HG02623 (cell line): ENCODE results near the gene MACROD1.

ENCODE experiments used
- ATAC-seq: cut with Tn5 transposase; IDR thresholded peaks from one replicate; pipeline ENCODE4 v1.9.1; 2021; ENCODE audit warnings: moderate library complexity; ENCODE audit not compliant: unreplicated experiment

MACROD1 gene

DNA sequence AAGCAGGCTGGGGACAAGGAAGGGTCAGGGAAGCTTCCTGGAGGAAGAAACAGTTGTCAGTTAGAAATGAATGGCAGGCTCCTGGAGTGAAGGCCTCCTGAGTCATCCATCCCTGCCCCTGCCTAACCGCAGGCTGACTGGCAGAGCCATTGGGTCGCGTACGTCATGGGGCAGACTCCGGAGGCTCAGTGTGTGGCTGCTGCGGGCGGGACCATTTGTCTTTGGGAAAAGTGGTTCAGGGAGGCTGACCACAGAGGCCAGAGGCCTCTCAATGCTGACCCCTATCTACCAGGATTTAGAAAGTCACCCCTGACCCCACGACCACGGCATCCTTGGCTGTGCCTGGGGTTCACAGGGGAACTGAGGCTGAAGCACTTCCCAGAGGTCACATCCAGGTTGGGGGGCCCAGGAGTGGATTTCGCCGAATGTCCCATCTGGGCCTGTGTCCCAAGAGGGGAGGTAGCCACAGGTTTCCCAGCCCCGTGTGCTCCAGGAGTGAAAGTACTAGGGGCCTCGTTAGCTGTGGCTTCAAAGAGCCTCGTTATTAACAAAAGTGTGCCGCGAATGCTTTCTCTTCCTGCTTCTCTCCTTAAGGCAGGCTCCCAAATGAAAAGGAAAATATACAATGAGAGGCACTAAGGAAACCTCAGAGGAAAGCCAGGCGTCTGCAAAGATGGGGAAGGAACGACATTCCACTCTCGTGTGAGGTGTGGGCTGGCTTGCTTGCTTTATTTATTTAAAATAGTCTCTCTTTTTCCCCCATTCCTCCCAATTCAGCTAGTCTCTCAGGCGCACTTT lies 71.3 kb downstream of the MACROD1 start:
- no peak for ATAC-seq

- ATAC-seq: no peak
Measured at GRCh38 chr11:64093233-64094039, 72.5 kb downstream of the MACROD1 start.

- no peak for ATAC-seq
Measured at GRCh38 chr11:64092761-64093136, 73.2 kb downstream of the MACROD1 start.

DNA sequence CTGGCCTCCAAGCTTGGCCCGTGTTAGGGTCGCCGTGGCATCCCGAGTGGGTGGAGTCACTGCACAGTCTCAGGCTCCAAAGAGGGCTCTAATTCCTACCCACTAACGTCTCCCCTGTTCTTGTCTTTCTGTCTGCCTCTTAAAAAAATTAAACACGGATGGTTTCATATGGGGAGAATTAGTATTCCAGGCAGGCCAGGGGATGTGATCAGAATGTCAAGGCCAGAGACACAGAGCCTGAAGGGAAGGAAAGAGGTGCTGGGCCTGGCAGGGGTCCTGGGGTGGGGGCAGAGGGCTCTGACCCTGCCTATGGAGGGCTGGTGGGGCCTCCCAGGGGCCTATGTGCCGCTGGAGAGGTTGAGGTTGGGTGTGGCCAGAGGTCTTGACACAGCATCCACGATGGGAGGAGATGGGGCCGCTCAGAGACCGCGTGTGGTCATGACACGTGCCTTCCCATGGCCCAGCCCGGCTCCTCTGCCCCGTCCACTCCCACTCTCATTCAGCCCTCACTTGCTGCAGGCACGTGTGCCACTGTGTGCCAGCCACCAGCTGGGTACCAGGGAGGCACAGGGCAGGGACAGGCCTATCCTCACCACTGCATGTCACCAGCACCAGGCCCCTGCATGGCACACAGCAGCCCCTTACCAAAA lies 73.7 kb downstream of the MACROD1 start:
- no peak for ATAC-seq

- no peak for ATAC-seq
Measured at GRCh38 chr11:64090806-64091516, 75.0 kb downstream of the MACROD1 start.

DNA sequence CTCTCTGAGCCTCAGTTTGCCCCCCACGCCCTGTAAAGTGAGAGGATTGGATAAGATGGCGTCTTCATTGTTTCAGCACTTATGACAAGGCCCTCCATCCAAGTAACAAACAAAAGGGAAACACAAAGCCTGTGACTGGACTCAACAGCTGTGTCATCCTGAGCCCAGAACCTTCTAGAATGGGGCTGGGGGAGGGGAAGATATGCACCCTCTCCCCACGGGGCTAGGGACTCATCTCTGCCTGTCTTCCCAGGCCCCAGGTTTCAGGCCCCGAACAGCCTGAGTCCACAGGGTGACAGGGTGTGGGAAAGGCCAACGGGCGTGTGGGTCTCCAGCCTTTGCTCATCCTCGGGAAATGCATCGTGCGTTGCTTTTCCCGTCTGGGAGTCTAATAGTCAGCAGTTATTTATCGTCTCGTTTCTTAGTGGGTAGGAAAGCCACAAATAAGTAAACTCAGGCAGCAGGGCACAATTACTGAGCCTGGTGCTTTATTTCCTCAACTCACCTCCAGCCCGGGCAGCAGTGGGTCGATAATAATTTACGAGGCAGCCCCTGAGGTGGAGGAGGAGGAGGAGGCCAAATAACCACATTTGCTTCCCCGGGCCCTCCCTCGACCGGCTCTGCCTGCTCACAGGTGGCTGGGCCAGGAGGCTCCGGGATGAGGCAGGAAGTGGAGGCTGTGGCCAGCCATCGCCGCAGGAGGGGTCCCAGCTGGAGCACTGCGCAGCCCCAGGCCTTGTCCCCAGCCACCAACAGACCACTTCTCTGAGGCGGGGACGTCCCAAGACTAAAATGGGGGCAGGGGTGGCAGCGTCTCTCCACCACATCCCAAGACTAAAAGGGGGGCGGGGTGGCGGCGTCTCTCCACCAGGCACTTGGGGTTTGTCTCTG lies 75.8 kb downstream of the MACROD1 start:
- ATAC-seq: no peak

DNA sequence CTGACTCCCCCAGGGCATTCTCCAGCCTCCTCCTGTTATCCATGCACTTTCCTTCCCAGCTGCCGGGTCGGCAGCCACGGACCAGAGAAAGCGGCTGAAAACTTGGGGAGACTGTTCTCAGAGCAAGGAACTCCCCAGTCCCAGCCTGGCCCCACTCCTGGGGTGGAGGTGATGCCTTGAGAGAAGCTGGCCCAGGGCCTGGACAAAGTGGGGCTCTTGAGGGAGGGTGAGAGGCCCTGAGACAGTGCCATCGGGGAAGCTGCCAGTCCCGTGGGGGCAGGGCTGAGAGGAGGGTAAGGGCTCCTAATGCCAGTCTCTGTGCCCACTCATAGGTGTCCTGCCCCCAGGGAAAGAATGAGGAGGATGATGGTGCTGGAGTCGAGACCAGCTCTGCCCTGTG lies 76.4 kb downstream of the MACROD1 start:
- no peak for ATAC-seq

DNA sequence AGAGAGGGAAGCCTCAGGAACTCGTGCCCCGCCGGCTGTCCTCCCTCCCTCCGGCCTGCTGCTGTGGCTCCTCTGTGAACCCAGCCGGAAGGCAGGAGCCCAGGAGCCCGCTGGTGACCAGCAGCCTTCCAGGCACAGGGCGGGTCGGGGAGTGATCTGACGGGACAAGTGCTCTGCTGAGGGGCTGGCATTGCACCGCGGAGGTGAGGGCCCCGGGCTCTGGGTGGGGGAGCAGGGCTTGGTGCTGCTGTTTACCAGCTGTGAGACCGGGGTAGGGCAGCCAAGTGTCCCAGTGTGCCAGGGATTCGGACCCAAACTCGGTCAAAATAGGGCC lies 76.9 kb downstream of the MACROD1 start:
- no peak for ATAC-seq

DNA sequence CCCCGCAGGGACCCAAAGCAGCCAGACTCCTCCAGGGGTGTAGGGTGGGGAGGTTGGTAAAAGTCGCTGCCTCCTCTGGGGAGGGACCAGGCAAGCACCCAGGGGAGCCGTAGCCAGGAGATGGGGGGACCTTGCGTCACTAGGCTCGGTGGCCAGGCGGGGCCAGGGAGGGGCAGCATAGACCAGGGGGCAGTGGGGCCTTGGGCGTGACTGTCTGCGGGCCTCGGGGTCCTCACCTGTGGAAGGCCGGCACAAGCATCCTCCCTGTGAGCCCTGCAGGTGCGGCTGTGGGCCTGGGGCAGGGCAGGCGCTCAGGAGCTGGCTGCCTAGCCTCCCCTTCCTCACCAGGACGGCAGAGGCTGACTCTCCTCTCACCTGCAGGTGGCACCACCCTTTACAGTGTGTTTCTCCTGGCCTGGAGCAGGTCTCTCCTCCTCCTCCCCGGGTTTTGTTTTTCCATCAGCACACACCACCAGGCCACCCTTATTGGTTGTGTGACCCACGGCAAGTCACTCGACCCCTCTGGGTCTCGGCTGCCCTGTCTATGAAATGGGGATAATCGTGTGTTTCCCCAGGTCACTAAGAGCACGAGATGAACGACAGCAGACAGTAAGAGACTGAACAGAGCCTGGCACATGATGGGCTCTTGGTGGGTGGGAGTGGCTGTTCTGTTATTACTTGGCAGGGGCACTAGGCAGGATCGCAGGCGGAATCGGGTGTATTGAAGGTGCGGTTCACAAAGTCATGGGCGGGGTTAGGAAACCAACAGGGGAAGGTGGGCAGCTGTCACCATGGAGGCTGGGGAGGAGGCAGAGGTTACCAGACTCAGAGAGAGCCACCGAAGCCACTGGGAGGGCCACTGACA lies 77.5 kb downstream of the MACROD1 start:
- ATAC-seq: no peak

- ATAC-seq: no peak
Measured at GRCh38 chr11:64086258-64087123, 79.4 kb downstream of the MACROD1 start.

DNA sequence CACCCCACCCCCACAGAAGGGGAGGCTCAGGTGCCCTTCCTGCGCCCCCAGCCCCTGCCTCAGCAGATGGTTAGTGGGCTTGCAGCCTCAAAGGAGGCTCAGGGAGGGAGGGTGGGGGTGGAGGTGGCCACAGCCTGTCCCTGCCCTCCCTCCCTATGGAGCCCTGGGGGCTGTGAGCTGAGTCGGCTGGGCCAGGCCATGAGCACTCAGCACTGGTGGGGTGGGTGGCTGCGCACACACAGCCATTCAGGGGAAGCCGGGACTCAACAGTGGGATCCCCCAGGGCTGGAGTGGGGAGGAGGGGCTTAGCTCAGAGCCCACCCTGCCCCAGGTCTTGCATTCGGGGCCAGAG lies 80.0 kb downstream of the MACROD1 start:
- ATAC-seq: no peak

DNA sequence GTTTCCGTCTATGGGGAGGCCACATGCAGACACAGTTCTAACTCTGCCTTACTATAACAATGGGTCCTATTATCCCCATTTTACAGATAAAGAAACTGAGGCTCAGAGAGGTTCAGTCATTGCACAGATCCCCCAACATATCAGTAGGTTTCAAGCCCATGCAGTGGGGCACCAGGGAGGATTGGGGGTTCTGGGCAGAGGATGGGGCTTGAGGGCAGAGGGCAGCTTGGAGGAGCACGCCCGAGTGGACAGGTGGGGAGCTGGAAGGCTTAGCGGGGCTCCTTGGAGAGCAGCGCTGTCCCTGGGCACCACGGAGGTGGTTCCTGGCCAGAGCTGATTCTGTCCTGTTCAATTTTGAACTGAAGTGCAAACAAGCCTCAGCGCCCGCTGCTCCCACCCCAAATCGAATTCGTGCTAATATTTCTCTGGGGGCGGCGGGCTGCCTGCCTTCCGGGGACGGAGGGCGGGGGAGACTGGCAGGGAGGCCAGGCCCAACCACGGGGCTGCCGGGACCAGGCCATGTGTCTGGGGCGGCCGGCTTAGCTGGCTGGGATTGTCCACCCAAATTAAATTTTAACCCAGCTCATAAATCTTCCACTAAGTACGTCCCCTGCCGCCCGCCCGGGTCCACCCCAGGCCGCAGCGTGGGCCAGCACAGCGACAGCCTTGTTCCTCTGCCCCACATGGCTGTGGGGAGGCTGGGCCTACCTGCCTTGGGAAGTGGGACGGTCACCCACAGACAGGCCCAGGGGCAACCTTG lies 80.8 kb downstream of the MACROD1 start:
- no peak for ATAC-seq

DNA sequence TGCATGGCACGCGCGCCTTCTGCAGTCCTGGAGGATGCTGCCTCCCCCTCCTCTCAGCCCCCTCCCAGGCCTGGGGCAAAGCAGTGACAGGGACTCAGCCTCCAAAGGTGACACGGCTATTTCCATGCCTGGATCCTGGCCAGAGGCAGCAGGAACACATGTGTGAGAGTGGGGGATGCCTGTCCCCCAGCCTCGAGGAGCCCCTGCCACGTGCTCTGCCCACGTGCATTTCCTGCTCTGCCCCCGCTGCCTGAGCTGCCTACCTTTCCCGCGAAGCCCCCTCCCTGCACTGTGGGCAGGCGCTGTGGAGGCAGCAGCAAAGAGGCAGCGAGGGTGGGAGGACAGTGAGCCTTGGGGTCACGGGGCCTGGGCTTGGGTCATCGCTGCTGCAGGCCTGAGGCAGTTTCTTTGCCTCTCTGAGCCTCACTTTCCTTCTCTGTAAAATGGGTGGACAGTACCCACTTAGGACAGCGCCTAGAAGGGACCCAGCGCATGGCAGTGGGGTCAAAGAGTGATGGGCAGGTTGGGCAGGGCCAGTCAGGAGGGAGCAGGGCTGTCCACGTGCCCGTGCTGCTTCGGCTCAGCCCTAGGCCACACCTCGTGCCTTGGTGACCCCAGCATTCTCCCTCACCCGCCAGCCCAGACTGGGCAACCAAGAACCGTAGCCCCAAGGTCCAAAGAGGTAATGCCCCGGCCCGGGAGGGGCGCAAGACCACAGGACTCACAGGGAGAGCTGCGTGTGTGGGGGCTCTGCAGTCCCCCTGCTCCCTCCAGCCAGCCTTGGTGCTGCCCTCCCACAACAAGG lies 81.6 kb downstream of the MACROD1 start:
- ATAC-seq: no peak

DNA sequence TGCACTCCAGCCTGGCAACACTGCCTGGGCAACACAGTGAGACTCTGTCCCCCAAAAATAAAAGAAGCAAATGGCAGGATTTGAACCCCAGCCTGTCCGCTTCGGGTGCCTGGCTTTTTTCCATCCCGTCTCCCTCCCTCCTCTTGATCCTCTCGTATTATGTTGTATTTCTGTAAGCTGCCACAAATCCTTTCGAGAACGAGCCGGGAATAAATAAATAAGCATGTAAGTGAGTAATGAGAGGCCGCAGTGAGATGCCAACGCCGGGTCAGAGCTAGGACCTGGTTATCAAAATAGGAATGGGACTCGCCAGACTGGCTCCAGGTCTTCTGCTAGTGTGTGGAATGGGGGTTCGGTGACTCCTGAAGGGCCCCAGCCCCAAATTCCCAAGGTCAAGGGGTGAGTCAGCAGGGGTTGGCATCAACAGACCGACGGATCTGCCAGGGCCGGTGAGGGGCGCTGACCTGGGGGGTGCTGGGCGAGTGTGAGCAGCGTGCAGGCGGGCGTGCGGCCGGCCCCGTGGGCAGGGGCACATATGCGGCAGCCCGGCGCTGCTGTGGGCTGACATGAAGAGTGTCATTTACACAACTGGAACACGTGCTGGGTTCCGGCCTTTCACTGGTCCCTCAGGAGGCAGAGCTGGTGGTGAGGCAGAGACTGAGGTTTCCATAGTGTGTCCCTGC lies 82.4 kb downstream of the MACROD1 start:
- no peak for ATAC-seq

GRCh38 chr11:64081745-64082442 lies 84.0 kb downstream of the MACROD1 start:
- no peak for ATAC-seq

- ATAC-seq: no peak
Measured at GRCh38 chr11:64080390-64080789, 85.5 kb downstream of the MACROD1 start.
